ENCODE measurements around the gene ADGRG6.

DNA sequence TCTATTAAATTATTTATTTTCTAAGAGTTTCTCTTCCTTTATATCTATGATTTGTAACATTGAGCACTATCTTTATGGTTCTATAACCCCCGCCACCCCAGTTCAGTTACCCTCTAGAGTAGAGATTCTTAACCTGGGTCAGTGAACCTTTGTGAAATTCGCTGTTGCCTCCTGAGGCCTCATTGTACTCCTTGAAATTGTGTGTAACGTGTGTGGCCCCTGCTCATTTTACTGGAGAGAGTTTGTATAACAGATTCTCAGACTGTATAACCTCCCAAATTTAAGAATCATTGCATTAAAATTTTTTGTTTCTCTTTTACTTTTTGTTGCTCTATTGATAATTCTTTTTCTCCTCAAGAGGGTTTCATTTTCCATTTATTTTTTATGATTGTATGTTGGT, 65.3 kb downstream of the ADGRG6 start:
- TF ChIP-seq, protein P1, sequence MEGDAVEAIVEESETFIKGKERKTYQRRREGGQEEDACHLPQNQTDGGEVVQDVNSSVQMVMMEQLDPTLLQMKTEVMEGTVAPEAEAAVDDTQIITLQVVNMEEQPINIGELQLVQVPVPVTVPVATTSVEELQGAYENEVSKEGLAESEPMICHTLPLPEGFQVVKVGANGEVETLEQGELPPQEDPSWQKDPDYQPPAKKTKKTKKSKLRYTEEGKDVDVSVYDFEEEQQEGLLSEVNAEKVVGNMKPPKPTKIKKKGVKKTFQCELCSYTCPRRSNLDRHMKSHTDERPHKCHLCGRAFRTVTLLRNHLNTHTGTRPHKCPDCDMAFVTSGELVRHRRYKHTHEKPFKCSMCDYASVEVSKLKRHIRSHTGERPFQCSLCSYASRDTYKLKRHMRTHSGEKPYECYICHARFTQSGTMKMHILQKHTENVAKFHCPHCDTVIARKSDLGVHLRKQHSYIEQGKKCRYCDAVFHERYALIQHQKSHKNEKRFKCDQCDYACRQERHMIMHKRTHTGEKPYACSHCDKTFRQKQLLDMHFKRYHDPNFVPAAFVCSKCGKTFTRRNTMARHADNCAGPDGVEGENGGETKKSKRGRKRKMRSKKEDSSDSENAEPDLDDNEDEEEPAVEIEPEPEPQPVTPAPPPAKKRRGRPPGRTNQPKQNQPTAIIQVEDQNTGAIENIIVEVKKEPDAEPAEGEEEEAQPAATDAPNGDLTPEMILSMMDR (tag by site-specific recombination; IDR thresholded peaks at IDR 0.05) = no peak
- TF ChIP-seq MYNN (tag by site-specific recombination; IDR thresholded peaks at IDR 0.05; ENCODE audit: borderline replicate concordance) (no peak), ZNF529 (tag by site-specific recombination; IDR thresholded peaks at IDR 0.05; ENCODE audit: insufficient replicate concordance) (no peak), ZSCAN30 (tag by site-specific recombination; IDR thresholded peaks at IDR 0.05) (no peak), SP2 (tag by site-specific recombination; IDR thresholded peaks at IDR 0.05) (no peak), BCL11A (tag by site-specific recombination; IDR thresholded peaks at IDR 0.05; ENCODE audit: low read depth) (no peak)
- TF ChIP-seq, protein P2, sequence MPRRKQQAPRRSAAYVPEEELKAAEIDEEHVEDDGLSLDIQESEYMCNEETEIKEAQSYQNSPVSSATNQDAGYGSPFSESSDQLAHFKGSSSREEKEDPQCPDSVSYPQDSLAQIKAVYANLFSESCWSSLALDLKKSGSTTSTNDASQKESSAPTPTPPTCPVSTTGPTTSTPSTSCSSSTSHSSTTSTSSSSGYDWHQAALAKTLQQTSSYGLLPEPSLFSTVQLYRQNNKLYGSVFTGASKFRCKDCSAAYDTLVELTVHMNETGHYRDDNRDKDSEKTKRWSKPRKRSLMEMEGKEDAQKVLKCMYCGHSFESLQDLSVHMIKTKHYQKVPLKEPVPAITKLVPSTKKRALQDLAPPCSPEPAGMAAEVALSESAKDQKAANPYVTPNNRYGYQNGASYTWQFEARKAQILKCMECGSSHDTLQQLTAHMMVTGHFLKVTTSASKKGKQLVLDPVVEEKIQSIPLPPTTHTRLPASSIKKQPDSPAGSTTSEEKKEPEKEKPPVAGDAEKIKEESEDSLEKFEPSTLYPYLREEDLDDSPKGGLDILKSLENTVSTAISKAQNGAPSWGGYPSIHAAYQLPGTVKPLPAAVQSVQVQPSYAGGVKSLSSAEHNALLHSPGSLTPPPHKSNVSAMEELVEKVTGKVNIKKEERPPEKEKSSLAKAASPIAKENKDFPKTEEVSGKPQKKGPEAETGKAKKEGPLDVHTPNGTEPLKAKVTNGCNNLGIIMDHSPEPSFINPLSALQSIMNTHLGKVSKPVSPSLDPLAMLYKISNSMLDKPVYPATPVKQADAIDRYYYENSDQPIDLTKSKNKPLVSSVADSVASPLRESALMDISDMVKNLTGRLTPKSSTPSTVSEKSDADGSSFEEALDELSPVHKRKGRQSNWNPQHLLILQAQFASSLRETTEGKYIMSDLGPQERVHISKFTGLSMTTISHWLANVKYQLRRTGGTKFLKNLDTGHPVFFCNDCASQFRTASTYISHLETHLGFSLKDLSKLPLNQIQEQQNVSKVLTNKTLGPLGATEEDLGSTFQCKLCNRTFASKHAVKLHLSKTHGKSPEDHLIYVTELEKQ (tag by site-specific recombination; IDR thresholded peaks at IDR 0.05; ENCODE audit: borderline replicate concordance) = no peak
